HG02943 (cell line): Measurements from ENCODE around the gene INTS1.

Experiments used
- ATAC-seq: cut with Tn5 transposase; IDR thresholded peaks from one replicate; pipeline ENCODE4 v1.9.1; 2021; ENCODE audit warnings: mild to moderate bottlenecking, low read depth, moderate library complexity; ENCODE audit not compliant: unreplicated experiment

Gene INTS1

DNA sequence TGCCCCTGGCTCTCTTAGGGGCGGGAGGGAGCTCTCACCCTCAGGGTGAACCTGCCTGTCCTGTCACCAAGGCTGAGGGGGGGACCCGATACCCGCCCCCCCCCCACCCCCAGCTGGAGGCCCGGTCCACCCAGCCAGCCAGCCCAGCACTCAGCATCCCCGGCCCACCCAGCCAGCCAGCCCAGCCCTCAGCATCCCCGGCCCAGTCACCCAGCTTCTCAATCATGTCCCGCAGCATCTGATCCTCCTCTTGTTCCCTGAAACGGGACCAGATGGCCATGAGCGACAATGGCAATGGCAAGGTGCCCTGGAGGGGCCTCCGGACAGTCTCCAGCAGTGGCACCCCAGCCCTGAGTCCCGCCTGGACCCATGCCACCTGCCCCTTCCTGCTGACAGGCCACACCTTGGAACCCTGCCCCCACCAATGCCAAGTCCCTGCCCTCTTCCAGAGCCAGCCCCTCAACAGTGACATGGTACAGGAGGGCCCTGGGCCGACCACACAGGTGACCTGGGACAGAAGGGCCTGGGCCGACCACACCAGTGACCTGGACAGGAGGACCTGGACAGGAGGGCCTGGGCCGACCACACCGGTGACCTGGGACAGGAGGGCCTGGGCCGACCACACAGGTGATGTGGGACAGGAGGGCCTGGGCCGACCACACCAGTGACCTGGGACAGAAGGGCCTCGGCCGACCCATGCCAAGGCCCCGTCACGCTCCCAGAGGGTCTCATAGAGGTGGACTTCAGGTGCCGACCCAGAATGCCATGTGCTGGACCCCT is 69.1 kb downstream of the INTS1 start:
- ATAC-seq: no peak

DNA sequence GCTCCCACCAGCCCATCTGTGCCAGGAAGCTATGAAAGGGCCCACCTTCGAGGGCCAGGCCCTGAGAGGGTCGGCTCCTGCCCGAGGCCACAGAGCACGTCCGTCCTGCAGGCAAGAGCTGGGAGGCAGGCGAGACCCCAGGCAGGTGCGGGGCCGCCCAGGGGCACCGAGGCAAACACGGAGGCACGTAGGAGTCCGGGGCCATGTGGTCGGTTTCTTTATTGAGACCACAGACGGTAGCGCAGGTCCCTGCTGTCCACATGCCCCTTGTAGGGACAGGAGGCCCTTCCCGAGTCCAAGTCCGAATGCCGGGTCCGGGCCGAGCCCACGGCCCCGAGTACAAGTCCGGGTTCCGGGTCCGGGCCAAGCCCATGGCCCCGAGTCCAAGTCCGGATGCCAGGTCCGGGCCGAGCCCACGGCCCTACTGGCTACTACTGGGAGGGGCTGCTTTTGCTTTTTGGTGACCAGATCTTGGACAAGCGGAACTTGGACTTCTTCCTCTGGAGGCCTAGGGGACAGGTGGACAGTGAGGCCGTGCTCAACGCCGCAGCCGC is 69.9 kb downstream of the INTS1 start:
- no peak for ATAC-seq

DNA sequence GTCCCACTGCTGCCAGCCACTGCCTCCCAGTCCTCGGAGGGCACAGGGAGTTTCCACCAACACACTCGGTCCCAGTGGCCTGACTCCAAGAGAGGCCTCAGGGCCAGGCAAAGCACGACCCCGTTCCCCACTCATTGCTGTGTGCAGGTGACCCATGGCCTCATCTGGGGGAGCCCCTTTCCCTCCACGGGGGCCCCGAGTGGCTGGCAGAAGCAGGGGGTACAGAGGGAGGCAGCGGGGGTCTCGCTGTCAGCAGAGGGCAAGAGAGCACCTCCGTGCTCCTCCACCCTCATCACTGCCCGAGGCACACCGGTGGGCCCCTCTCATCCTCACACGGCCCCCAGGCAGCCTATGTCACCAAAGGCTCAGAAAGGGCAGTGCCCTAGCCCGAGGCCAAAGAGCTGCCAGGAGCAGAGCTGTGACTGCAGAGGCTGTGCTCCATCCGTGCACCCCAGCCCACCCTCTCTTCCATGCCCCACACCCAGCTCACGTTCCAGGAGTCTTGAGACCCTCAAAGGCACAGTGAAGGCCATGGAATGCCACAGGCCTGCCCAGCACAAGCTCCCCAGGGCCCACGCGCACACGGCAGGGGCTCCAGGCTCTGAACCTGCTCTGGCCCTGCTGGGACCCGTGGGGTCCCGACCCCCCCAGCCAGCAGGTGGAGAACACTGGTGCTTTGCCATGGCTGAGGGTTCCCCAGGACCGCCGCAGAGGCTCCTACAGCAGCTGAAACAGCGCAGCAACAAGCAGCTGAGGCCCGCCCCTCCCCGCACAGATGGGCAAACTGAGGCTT is 70.9 kb downstream of the INTS1 start:
- ATAC-seq: no peak

DNA sequence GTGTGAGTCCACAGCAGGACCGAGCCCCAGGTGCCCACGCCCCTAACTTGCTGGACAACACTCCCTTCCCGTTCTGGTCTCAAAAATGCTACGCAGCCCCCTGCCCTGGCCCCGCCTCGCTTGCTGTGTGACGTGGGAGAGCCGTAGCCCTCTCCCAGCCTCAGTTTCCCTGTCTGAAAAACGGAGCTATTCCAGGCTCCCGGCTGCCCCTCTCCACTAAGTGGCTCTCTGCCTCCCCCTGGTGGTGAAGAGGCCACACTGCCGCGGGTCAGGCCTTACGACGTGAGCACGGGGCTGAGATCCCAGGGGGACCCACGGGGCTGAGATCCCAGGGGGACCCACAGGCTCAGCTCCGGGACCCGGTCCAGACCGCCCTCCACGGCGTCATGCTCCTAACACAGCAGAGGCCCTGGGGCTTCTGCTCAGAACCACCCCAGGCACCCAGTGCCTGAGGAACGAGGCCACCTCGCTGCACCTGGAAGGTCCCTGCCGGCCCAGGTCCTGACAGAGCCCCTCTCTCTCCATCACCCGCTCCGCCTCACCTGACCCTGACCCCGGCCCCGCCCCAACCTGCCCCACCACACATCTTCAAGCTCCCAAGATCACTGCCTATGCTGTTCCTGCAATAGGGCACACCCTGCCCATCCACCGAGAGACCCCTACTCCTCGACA is 71.6 kb downstream of the INTS1 start:
- no peak for ATAC-seq

DNA sequence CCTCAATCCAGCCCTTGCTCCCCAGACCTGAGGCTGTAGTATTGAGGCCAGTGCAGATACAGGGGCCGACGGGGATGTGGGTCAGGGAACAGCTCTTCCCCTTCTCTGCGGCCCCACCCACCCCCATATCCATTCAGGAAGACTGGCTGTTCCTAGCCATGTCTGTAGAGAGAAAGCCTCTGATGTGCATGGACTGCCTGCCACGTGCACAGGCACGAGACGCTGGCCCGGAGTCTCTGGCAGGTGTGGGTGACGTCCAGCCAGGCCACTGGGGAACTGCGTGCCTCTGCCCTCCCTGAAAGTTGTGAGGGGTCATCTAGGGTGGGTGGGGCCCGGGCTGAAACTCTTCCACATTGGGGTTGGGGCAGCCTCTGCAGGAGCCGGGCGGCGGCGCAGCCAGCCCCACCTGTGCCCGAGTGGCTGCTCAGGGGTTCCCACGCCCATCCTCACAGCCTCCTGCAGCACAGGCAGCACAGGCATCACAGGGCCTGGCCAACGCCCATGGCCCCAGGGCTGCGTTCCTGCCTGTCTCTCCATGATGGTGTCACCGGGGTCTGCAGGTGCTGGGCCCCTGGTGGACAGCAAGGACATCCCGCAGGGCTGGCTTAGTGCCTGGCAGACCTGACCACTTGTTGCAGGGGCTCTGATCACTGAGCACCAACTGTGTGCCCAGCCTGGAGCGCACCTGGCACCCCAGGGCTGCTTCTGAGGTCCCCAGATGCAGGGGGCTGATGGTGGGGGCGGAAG is 72.4 kb downstream of the INTS1 start:
- no peak for ATAC-seq

DNA sequence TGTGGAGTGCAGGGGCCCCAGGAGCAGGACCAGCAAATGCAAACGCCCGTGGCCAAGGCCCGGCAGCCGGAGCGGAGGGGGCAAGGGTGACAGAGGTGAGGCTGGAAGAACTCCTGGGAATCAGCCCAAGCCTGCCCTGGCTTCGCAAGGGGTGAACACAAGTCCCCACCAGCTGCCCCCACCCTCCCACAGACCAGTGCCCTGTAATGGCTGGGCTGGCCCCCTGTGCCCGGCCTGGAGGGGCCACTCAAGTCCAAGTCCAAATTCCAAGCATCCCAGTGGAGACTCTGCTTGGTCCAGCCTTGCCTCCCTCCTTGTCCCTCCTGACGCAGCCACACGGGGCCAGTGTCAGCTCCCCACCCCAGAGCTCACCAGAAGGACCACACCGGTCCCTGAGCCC is 73.0 kb downstream of the INTS1 start:
- ATAC-seq: no peak

DNA sequence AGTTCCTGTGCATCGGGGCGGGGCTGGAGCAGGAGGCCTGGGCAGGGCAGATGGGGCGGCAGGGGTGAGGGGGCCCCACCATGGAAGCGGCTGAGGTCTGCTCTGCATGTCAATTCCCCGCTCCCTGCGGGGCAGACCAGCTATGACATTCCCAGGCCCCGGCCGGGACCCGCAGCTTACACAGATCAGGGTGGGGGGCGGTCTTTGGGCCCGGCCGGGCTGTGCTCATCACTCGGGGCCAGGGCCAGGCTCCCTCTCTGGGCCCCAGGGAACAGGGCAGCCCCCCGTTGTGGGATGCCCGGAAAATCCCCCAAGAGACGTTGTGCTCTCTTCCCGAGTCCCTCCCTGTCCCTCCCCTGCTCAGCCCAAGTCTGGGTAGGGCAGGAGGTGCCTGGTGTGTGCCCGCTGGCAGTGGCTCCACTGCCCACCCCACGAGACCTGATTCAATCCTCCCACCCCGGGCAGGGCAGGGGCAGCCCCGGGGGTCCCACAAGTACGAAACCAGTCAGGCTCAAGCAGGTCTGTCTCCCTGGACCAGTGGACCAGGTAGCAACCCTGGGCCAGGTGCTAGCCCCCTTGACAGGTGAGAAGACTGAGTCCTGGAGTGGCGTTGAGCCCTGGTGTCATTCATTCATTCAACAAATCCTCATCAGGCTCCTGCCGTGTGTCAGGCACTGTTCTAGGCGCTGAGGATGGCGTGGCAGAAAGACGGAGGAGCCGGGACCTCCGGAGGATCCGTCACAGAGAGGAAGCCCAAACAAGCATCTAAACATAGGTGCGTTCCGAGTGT is 73.9 kb downstream of the INTS1 start:
- no peak for ATAC-seq

DNA sequence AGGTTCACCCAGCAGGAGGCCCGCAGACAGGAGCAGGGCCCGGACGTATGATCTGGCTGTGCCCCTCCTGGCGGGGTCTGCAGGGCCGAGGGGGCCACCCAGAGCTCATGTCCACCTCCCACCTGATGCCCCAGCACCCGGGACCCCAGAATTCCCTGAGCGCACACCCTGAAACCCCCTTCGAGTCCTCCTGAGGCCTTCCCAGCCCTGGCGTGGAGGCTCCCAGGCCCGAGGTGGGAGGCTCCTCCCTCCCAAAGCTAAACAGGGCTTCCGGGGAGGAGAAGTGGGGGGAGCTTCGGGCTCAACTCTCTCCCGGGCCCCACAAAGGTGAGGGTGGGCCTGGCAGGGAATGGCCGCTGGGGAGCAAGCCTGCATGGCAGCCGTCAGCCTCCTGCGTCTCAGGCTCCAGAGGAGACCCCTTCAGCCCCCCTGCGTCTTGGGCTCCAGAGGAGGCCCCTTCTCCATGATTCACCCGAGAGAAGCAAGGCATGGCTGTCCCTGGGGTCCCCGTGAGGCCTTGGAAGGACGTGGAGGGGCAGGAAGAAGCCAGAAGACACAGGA is 75.2 kb downstream of the INTS1 start:
- no peak for ATAC-seq

DNA sequence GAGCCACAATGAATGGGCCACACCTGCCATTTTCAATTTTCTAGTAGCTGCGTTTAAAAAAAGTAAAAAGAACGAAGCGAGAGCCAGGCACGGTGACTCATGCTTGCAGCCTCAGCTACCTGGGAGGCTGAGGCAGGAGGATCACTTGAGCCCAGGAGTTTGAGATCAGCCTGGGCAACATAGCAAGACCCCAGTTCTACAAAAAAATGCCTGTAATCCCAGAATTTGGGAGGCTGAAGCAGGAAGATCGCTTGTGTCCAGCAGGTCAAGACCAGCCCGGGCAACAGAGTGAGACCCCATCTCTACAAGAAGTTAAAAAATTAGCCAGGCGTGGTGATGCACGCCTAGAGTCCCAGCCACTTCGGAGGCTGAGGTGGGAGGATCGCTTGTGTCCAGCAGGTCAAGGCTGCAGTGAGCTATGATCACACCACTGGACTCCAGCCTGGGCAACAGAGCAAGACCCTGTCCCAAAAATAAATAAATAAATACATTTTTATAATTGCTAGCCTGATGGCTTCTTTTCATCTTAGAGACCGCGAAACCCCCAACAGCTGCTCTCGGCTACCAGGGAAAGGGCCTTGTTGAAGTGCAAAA is 77.0 kb downstream of the INTS1 start:
- no peak for ATAC-seq

DNA sequence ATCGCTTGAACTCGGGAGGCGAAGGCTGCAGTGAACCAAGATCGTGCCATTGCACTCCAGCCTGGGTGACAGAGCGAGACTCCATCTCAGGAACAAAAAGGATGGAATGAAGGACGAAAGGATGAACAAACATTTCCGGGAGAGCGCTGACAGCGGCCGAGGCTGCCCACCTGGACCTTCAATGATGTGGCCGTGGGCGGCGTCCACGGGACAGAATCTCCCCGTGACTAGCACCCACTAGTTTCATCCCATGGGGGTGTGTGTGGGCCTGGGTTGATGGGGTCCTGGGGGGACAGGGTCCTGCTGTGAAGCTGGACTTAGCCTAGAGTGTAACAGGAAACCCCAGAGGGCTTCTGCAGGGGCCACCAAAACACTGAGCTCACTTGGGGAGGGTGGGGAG is 77.7 kb downstream of the INTS1 start:
- ATAC-seq: no peak

DNA sequence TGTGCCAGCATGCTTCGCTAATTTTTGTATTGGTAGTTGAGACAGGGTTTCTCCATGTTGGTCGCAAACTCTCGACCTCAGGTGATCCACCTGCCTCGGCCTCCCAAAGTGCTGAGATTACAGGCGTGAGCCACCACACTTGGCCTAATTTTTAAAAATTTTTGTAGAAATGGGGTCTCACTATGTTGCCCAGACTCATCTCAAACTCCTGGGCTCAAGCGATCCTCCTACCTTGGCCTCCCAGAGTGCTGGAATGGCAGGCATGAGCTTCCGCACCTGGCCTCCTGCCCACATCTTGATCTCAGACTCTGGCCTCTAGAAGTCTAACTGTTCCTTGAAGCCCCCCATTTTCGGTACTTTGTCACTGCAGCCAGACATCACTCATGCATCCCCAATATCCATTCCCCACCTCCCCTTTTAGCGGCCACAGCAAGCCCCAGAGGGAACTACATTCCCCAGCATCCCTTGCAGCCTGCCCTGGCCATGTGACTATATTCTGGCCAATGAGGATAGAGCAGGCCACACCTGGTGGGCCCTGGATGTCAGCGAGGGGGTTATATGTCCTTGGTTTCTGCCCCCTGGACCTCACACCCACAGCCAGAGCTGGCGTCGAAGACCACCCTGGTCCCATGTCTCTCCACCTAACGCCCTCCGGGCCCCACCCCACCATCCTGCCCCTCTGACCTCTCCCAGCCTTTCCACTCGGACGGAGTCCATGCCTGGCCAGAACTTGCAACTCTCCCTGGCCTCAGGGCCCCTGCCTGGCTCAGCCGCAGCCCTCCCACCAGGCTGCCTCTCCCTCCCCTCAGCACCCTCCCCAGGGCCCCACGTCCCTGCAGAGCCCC is 78.7 kb downstream of the INTS1 start:
- no peak for ATAC-seq

DNA sequence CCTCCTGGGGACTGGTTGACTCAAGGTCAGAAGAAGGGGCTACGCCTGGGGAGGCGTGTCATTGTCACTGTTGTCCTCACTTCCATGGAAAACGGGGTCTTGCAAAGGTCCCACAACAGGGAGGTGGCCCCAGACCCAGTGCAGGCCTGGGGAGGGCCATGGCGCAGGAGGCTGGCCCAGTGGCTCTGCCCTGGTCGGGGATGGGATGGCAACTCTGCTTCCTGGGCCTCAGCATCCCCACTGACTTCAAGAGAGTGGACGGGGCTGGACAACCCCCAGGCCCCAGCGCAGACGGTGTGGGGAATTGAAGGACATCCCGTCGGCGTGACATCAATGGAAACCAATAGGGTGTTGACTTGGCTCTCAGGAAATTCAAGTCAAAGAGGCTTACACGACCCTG is 80.1 kb downstream of the INTS1 start:
- ATAC-seq: no peak

DNA sequence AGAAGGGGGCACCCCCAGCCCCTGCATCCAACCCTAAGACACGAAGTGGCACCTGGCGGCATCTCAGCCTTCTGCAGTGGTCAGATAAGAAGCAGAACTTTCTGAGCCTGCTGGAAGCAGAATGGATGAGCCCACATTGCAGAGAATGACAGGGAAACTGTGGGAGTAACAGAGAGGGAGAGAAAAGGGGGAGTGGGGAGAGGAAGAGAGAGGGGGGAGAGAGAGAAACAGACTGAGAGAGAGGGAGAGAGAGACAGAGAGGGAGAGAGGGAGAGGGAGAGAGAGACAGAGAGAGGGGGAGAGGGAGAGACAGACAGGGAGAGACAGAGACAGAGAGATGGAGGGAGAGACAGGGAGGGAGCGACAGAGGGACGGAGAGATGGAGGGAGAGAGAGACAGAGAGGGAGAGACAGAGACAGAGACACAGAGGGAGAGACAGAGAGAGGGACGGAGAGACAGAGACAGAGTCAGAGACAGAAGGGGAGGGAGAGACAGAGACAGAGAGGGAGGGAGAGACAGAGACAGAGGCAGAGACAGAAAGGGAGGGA is 80.9 kb downstream of the INTS1 start:
- ATAC-seq: no peak

DNA sequence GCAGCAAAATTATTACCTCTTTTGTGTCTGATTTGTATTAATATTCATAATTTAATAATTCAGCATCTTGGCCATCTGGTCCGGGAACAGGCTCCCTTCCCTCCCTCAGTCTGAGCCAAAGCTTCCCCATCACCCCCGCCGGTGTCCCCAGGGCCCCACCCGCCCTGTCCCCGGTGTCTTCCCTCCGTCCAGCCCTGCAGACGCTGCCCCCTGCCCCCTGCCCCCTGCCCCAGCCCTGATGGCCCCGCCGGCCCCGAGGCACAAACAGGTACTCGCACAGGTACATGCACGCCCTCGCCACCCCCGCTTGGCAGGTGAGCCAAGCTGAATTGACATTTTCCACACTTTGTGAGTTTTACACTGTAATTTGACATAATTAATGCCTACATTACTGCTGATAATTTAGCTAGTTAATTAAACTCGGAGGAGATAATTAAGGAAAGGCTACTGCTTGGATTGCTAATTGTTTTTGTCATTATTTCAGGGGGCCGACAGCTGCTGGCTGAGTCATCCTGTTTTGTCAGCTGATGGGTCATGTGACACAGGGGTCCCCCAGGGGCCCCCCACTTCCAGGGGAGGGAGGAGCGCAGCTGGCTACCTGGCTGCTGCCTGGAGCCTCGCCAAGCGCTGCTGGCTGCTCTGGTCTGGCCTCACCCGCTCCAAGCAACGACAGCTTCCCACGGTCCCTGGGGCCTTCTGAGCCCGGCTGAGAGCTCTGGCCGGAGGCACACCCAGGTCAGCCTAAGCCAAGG is 81.5 kb downstream of the INTS1 start:
- no peak for ATAC-seq

DNA sequence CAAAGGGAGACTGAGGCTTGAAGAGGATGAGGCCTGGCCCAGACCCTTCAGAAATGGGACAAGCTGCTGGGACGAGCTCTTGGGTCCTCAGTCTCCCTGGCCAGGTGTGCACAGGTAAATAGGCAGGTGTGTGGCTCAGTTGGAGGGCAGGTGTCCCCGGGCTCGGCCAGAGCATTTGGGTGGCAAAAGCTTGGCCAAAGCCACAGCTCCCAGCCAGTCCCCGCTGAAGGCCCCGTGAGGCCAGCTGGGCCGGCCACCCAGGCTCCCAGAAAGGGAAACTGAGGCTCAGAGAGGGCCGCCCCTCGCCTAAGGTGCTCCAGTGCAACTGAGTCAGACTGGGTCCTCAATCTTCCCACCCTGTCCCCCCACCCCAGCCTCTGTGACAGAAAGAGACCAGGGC is 82.2 kb downstream of the INTS1 start:
- ATAC-seq: no peak

DNA sequence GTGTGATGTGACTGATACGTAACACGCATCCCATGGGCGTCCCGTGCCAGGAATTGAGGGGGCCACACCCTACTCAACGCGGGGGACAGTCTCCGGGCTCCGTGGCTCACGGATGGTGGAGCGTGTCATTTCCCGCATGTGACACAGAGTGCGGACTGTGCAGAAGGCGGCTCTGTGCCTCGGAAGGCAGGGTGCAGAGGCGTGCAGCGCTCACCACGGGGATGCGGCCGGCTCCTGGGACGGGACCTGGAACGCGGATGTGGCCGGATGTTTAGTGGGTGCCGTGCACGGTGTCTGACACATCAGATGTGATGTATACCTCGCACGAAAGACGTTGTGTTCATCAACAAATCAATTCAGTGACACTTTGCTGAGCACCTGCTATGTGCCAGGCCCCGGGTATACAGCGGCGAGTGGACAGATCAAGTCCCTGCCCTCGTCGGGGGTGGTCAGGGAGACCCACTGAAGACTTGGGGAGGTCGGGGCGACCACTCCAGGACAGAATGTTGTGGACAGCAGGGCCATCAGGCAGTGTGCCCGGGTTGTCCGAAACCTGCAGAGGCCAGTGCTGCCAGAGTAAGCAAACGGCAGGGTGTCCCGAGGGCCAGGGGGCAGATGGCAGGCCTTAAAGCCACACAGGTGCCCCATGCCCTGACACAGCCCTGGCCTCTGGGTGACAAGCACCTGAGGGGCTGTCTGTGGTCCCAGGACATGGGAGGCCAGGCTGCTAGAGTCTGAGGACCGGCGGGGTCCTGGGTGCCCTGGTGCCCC is 83.0 kb downstream of the INTS1 start:
- ATAC-seq: no peak
